Keratinocyte (primary cell): ENCODE results near the gene ERBB2. TPM values are rescaled to one million over a fixed set of nuclear protein-coding genes. Genes with fewer than 3 reads are reported as not detected.

Experiments
- DNase-seq: peaks from one replicate; pipeline ENCODE4 v3.0.0-alpha.2; 2011; ENCODE audit warnings: low read depth, missing footprints, low spot score
- FAIRE-seq: peaks from 2 replicates; lab custom pipeline; 2011; peaks lifted over from hg19 to GRCh38; lab: Jason Lieb, UNC
- H2AFZ ChIP-seq: 2 replicates; pipeline ENCODE4 v1.6.0; 2012; ENCODE audit warnings: low read length, control low read depth, inconsistent platforms; ENCODE audit not compliant: control insufficient read depth
- H3K27ac ChIP-seq: 2 replicates; pipeline ENCODE4 v1.5.1; 2011; ENCODE audit warnings: low read length; ENCODE audit not compliant: control insufficient read depth, insufficient read depth
- H3K27me3 ChIP-seq: 3 replicates; pipeline ENCODE4 v1.6.0; 2011; ENCODE audit warnings: low read length; ENCODE audit not compliant: control insufficient read depth, insufficient read depth; ENCODE audit errors: extremely low read depth
- H3K36me3 ChIP-seq, 2 experiments: 2 replicates in 1 of 2; 3 replicates in 1 of 2; pipeline ENCODE4 v1.5.1; 2011; ENCODE audit warnings: low read length in 2 of 2, mild to moderate bottlenecking in 1 of 2; ENCODE audit not compliant: control insufficient read depth in 2 of 2, insufficient read depth in 2 of 2; ENCODE audit errors: extremely low read depth in 1 of 2
- H3K4me1 ChIP-seq: 3 replicates; pipeline ENCODE4 v1.5.1; 2011; ENCODE audit warnings: low read length; ENCODE audit not compliant: control insufficient read depth, insufficient read depth; ENCODE audit errors: extremely low read depth
- H3K4me2 ChIP-seq: 3 replicates; pipeline ENCODE4 v1.6.0; 2011; ENCODE audit warnings: low read depth, low read length; ENCODE audit not compliant: control insufficient read depth, insufficient read depth; ENCODE audit errors: extremely low read depth
- H3K4me3 ChIP-seq, 3 experiments: fragments of 200-600 bp in 1 of 3; sonication (generic) in 1 of 3; 2 replicates in 2 of 3; 3 replicates in 1 of 3; pipeline ENCODE4 v1.5.1; 2011 to 2016; ENCODE audit warnings: low read length in 3 of 3, mild to moderate bottlenecking in 3 of 3, control low read depth in 2 of 3, inconsistent platforms in 1 of 3, low read depth in 1 of 3, mixed read lengths in 1 of 3, mixed run types in 1 of 3, moderate library complexity in 1 of 3; ENCODE audit not compliant: control insufficient read depth in 2 of 3, insufficient read depth in 2 of 3; ENCODE audit errors: extremely low read depth in 1 of 3
- H3K79me2 ChIP-seq: 2 replicates; pipeline ENCODE4 v1.6.0; 2012; ENCODE audit warnings: low read length; ENCODE audit not compliant: control insufficient read depth, insufficient read depth
- H3K9ac ChIP-seq: 3 replicates; pipeline ENCODE4 v1.6.0; 2011; ENCODE audit warnings: low read length; ENCODE audit not compliant: control insufficient read depth, insufficient read depth; ENCODE audit errors: extremely low read depth
- H3K9me1 ChIP-seq: 3 replicates; pipeline ENCODE4 v1.6.0; 2011; ENCODE audit warnings: low read length; ENCODE audit not compliant: control insufficient read depth, insufficient read depth; ENCODE audit errors: extremely low read depth
- H3K9me3 ChIP-seq: 2 replicates; pipeline ENCODE4 v1.5.1; 2012; ENCODE audit warnings: low read depth, low read length; ENCODE audit not compliant: control insufficient read depth
- H4K20me1 ChIP-seq: 3 replicates; pipeline ENCODE4 v1.6.0; 2011; ENCODE audit warnings: low read length; ENCODE audit not compliant: control insufficient read depth, insufficient read depth; ENCODE audit errors: extremely low read depth
- EZH2 ChIP-seq: IDR thresholded peaks from one replicate; pipeline ENCODE4 v1.6.1; 2012; ENCODE audit warnings: inconsistent platforms, mild to moderate bottlenecking, low read length, moderate library complexity
- dilution Hi-C: fragments of 300-500 bp; cut with MboI; formaldehyde crosslinking; loops from one replicate; pipeline ENCODE4 v1.7.0; 2020; ENCODE audit warnings: low sequenced_read_pairs; ENCODE audit not compliant: extremely low pct_ligation_motif_present
- polyA plus RNA-seq, 5 experiments: library from polyadenylated mRNA; depleted of rRNA in 3 of 5; stranded (reverse) in 3 of 5; stranded (forward) in 1 of 5; unstranded in 1 of 5; fragments of >200 nt; gene quantifications; 1 replicate in 1 of 5; 2 replicates in 3 of 5; 3 replicates in 1 of 5; pipeline versions ENCODE4 v1.2.1 to v1.2.3, GENCODE V29; 2011 to 2012; ENCODE audit warnings: missing spikeins in 2 of 5, low read depth in 1 of 5, low replicate concordance in 1 of 5
- TF ChIP-seq, protein P1 (sequence below), 3 experiments: IDR thresholded peaks in 1 of 3; conservative IDR thresholded peaks in 1 of 3; optimal IDR thresholded peaks in 1 of 3; 2 replicates in 2 of 3; 3 replicates in 1 of 3; pipeline versions ENCODE3 to v1.5.1; 2011; ENCODE audit warnings: low read length in 3 of 3, mild to moderate bottlenecking in 3 of 3, moderate library complexity in 2 of 3, control low read depth in 1 of 3, inconsistent platforms in 1 of 3; ENCODE audit not compliant: insufficient read depth in 2 of 3; ENCODE audit errors: extremely low read depth in 1 of 3

Gene ERBB2
- polyA plus RNA-seq, 1 donor (not counting 4 experiments of a cell fraction or from before 2014, with no cell fraction given), result 21.4 TPM

DNA sequence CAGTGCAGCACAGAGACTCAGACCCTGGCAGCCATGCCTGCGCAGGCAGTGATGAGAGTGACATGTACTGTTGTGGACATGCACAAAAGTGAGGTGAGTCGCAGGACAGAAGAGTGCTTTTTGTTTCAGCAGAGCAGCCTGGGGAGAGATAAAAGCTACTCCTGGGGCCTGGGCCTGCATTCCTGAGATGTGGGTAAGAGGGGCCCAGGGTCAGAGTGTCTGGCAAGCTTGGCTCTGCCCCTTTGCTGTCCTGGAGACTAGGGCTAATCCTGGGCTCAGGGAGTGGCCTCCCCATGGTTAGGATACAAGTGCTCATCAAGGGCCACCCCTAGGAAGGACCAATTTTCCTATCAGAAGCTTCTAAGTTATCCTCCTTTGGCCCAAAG lies 4.8 kb upstream of the ERBB2 start:
- no peaks in the 10 kb centered on the region for H3K9me1 ChIP-seq
- FAIRE-seq, result no peak

DNA sequence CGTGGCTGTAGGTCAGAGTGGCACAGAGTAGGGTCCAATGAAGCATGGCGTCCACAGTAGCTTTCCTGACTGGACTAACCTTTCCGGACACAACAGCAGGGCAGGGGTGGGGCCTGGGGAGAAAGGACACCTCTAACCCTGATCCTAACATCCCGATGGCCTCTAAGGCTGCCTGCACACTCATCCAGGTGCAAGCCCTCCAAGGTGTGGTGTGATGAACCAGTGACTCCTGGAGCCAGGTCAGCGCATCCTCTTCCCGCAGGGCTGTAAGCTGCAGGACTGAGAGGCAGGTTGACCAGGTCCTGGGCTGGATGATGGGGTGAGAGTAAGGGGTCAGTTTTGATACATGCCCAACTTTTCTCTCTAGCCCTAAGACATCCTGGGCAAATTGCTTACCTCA lies 3.1 kb upstream of the ERBB2 start:
- no peaks in the 10 kb centered on the region for H3K27me3 ChIP-seq
- H3K4me2 ChIP-seq, result no peak overlapping the region
- FAIRE-seq (no peak), DNase-seq (no peak)
- TF ChIP-seq EZH2, result no peak
- TF ChIP-seq, protein P1, sequence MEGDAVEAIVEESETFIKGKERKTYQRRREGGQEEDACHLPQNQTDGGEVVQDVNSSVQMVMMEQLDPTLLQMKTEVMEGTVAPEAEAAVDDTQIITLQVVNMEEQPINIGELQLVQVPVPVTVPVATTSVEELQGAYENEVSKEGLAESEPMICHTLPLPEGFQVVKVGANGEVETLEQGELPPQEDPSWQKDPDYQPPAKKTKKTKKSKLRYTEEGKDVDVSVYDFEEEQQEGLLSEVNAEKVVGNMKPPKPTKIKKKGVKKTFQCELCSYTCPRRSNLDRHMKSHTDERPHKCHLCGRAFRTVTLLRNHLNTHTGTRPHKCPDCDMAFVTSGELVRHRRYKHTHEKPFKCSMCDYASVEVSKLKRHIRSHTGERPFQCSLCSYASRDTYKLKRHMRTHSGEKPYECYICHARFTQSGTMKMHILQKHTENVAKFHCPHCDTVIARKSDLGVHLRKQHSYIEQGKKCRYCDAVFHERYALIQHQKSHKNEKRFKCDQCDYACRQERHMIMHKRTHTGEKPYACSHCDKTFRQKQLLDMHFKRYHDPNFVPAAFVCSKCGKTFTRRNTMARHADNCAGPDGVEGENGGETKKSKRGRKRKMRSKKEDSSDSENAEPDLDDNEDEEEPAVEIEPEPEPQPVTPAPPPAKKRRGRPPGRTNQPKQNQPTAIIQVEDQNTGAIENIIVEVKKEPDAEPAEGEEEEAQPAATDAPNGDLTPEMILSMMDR (optimal IDR thresholded peaks at IDR 0.05 in 1 of 3, IDR thresholded peaks at IDR 0.05 in 1 of 3, conservative IDR thresholded peaks at IDR 0.05 in 1 of 3; ENCODE audit: extremely low read depth in 1 of 3, insufficient read depth in 2 of 3, low read length in 3 of 3), result no peak
- H3K36me3 ChIP-seq, result peaks cover 0 to 2% of the 10 kb centered on the region in 2 experiments
- no peaks in the 10 kb centered on the region for H3K9me1 ChIP-seq
- no peak overlapping the region for H3K27ac ChIP-seq
- dilution Hi-C loops, result no loop called here
- no peaks in the 10 kb centered on the region for H4K20me1 ChIP-seq
- peaks cover 14% of the 10 kb centered on the region for H3K4me1 ChIP-seq
- H3K4me3 ChIP-seq, result no peak overlapping the region
- no peaks in the 10 kb centered on the region for H3K9me3 ChIP-seq
- H3K9ac ChIP-seq, result no peak overlapping the region
- H3K79me2 ChIP-seq, result peaks cover 8% of the 10 kb centered on the region
- H2AFZ ChIP-seq, result no peak overlapping the region

More for the DNA sequence above, 4.8 kb upstream of the ERBB2 start:
- H3K4me1 ChIP-seq, result peaks cover 5% of the 10 kb centered on the region
- H3K27me3 ChIP-seq, result no peaks in the 10 kb centered on the region
- H3K4me2 ChIP-seq, result no peak overlapping the region
- DNase-seq, result no peak
- no peak overlapping the region for H3K9ac ChIP-seq
- H3K9me3 ChIP-seq, result no peaks in the 10 kb centered on the region
- no peak overlapping the region for H3K27ac ChIP-seq
- peaks cover 0 to 2% of the 10 kb centered on the region in 2 experiments for H3K36me3 ChIP-seq
- TF ChIP-seq, protein P1 (optimal IDR thresholded peaks at IDR 0.05 in 1 of 3, IDR thresholded peaks at IDR 0.05 in 1 of 3, conservative IDR thresholded peaks at IDR 0.05 in 1 of 3; ENCODE audit: extremely low read depth in 1 of 3, insufficient read depth in 2 of 3, low read length in 3 of 3), result no peak
- no peak for TF ChIP-seq EZH2
- H3K4me3 ChIP-seq, result no peak overlapping the region
- H4K20me1 ChIP-seq, result no peaks in the 10 kb centered on the region
- H3K79me2 ChIP-seq, result no peaks in the 10 kb centered on the region
- dilution Hi-C loops, result no loop called here
- no peak overlapping the region for H2AFZ ChIP-seq
